HG03196 (cell line): ENCODE measurements around the gene STEAP3.

Experiments
- ATAC-seq: cut with Tn5 transposase; IDR thresholded peaks from one replicate; pipeline ENCODE4 v1.9.1; 2021; ENCODE audit not compliant: unreplicated experiment

The STEAP3 gene

GRCh38 chr2:119245841-119246230 lies 22.2 kb downstream of the STEAP3 start:
- no peak for ATAC-seq

- no peak for ATAC-seq
These were observed 23.5 kb downstream of the STEAP3 start for GRCh38 chr2:119246884-119247843.

GRCh38 chr2:119247844-119248271 lies 24.2 kb downstream of the STEAP3 start:
- ATAC-seq, result no peak

- no peak for ATAC-seq
These were observed 24.7 kb downstream of the STEAP3 start for GRCh38 chr2:119248311-119248710.

DNA sequence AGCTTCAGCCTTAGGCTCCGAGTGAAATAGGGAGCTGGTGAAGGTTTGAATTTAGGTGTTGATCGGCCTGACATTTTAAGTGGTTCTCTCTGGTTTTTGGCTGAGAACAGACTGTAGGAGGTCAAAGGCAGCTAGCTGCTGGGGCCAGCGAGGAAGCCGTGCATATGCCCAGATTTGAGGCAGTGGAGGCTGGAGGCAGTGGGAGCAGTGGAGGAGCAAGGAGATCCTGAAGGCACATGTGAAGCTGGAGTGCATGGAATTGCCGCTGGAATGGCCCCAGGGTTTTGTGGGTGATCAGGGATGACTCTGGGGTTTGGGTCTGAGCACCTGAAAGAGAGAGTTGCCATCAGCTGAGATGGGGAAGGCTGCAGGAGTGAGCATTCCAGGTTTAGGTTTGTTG lies 25.1 kb downstream of the STEAP3 start:
- no peak for ATAC-seq

DNA sequence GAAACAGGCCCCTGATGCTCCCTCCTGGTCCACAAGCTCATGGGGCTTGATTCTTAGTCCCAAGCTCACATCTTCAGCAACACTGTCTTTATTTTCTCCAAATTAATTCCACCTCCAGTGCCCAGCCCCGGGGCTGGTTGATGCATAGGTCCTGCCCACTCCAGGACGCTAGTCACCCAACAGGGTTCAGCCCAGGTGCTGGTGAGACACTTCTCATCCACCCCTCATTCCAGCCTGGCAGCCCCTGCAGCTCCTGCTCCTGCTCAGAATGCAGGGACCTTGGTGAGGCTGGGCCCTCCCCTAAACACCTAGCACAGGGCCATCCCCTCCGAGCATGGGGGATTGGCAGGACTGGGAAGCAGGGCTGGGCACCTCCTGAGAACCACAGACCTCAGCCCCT lies 25.7 kb downstream of the STEAP3 start:
- no peak for ATAC-seq

DNA sequence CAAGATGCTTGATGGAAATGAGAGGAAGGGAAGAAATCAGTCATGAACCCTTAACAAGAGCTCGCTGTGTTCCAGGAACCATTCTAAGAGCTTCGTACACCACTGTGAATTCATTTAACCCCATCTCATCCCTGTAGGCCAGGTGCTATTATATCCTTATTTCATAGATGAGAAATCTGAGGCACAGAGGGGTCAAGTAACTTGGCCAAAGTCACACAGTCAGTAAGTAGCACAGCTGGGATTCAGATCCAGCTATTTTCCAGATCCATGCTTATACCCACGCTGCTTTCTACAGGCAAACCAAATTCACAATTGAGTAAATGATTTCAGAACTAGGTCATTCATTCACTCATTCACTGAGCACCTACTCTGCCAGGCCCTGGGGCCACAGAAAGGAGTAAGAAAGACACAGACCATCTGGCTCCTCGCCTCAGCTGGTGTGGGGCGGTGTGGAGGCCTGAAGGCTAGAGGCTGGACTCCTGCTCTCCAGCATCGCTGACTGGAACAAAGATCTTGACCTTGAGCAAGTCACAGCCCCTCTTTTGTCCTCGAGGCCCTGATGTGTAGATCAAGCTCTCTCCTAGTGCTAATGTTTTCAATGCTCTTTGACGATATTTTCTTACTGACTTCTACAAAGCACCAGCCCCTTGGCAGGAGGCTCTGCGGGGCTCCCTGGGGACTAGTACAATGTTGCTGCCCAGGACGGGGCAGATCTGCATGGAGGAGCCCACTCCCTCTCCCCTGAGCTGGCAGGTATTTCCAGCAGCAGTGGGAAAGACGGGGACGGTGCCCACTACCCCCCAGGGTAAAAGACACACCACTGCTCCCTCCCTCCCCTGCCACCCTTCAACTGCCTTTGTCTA lies 26.5 kb downstream of the STEAP3 start:
- no peak for ATAC-seq

DNA sequence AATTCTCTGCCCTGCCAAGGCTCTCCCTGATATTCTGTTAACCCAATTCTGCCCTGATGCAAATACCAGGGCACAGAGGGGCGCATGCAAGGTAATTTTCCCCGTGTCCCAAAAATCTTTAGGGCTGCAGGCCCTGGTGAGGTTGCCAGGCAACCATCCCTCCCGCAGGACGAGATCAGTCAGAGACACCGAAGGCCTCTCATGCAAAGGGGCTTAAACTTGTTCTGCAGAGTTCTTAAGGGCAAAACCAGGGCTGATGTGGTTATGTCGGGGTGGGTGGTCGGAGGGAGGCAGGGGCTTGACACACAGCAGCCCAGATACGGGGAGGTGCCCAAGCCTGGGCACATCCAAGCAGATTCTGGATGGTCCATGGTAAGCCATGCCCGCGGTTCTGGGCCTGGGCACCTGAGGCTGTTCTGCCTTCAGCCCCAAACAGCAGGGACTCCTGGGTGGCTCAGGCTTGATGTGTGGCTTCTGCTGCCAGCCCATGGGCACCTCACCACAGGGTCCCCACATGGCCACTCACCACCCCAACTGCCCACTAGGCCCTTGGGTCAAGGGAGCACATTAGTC lies 27.2 kb downstream of the STEAP3 start:
- no peak for ATAC-seq

DNA sequence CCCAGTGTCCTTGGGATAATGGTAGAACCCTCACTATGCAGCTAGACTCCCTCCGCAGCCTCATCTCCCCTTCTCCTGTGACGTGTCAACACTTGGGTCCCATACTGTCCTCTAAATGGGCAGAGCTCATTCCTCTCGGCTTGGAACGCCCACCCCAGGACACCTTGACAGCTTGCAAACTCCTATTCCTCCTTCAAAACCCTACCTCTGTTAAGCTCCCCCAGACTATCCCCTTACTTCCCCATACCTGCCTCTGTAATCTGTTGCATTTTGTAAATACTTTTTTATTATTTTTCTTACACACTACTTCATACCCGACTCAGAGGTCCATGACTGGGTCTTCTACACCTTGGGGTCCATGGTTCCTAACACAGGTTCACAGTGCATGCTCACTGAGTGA lies 28.0 kb downstream of the STEAP3 start:
- ATAC-seq, result no peak

DNA sequence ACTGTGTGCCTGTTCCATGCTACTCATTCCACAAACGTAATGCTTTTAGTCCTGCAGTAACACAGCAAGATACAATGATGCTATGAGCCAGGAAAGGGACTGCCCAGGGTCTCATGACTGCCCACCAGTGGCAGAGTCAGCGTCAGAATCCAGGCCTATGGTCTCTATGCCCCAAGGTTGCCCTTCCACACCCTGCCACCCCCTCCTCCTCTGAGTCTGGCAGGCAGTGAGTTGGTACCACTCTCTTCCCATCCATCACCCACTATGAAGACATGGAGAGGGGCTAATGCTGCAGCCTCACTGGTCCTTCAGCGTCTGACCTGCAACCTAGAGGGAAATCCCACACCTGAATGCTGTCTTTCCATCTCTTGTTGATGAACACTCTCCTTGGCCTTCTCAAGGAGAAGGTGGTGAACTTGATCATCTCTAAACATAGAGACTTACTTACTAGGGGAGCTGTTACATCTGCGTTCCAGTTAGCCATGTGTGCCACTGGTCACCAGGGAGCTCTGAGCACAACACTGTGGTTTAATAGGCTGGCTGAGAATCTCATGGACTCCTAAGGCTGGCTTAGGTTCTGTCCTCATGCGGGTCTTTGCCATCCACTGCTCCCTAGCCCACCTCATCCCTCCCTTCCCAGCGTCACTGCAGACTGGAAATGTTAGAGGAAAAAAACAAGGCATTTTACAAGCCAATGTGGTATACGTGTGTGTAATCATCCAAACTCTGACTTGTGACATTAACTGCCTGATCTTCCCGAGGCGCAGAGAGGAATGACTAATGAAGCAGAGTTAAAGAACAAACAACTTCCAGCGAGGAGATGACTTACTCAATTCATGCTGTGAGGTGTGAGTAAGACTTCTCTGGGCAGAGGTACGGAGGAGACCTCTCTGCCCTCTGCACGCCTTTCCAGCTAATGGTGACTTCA lies 28.8 kb downstream of the STEAP3 start:
- ATAC-seq, result no peak

GRCh38 chr2:119253114-119253702 lies 29.6 kb downstream of the STEAP3 start:
- no peak for ATAC-seq

DNA sequence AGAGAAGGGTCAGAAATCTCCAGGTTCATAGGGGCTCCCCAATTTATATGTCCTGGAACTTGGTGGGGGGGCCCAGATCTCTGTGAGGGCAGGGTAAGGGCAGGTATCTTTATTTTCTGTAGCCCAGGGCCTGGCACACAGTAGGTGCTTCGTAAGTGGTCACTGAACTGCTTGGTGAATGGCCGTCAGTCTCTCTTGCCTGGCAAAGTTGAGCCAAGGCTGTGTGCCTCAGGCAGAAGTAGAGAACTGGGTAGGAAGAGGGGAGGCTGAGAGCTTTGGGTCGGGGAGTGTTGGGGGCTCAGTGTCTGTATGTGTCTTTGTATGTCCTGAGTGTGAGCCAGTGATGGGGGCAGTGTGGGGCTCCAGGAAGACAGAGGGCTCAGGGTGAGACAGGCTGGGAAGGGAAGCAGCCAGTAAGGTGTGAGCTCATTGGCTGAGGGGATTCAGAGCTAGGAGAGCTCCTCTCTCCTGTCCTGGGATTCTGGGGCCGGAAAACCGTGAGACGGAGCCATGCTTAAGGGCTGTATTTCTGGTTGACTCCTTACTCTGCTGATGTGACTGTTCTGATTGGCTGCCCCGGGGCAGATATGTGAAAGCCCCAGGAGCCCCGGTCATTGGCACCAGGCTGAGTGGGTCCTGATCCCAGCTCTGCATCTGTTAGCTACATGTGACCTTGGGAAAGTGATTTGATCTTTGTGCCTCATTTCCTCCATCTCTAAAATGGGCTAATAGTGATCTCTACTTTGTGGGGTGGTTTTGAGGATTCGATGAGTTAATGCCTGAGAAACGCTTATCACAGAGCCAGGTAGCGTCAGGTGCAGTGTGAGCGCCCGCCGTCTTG lies 30.3 kb downstream of the STEAP3 start:
- no peak for ATAC-seq

- ATAC-seq, result no peak
These were observed 31.0 kb downstream of the STEAP3 start for GRCh38 chr2:119254601-119255080.

GRCh38 chr2:119255760-119256581 lies 32.3 kb downstream of the STEAP3 start:
- no peak for ATAC-seq

- no peak for ATAC-seq
These were observed 32.9 kb downstream of the STEAP3 start for GRCh38 chr2:119256582-119256921.

GRCh38 chr2:119257198-119257597 lies 33.6 kb downstream of the STEAP3 start:
- no peak for ATAC-seq

DNA sequence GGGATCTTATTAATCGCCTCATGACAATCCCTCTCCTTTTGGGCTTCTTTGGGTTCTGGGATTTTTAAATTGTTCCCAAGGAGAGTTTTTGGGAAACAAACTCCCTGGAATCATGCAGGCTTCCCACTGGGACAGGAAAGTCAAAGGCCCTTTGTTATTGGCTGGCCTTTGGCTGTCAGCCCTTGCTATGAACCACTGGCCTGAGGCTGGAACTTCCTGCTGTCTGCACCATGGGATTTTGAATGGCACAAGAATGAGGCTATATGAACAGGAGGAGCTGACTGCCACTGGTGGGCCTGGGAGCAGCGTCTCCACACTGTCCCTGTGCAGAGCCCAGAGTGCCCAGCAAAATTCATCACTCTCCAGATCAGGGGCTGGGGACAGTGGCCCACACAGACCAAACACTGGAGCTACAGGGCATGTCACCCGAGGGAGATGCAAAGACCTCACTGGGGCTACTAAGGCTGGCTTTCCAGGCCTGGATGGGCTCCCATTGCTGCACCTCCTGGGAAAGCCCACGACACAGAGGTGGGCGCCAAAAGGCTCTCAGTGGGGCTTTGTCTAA lies 35.7 kb downstream of the STEAP3 start:
- no peak for ATAC-seq
